Tibial artery (tissue), 4 donors: Measurements from ENCODE around the gene COL24A1.

Experiments
- DNase-seq, 2 donors: peaks; one replicate each; pipeline ENCODE4 v3.0.0-alpha.2; 2019
- H3K27ac ChIP-seq, 2 donors: fragments of 200-600 bp; sonication (generic) in 1 of 2; 1 replicate in 1 of 2; 2 replicates in 1 of 2; pipeline ENCODE4 v1.5.1; 2018 to 2019; ENCODE audit warnings: mild to moderate bottlenecking in 1 of 2
- H3K27me3 ChIP-seq, 2 donors: fragments of 200-600 bp; sonication (generic) in 1 of 2; one replicate each; pipeline versions ENCODE4 v1.5.1 to v1.6.0; 2016 to 2019
- H3K36me3 ChIP-seq, 3 donors: fragments of 200-600 bp; sonication (generic) in 2 of 3; one replicate each; pipeline ENCODE4 v1.5.1; 2016 to 2019; ENCODE audit warnings: mild to moderate bottlenecking in 2 of 3
- H3K4me1 ChIP-seq, 4 donors: fragments of 200-600 bp; sonication (generic) in 2 of 4; 1 replicate in 3 of 4; 2 replicates in 1 of 4; pipeline ENCODE4 v1.5.1; 2016 to 2019
- H3K4me3 ChIP-seq, 2 donors: fragments of 200-600 bp; sonication (generic) in 1 of 2; 1 replicate in 1 of 2; 2 replicates in 1 of 2; pipeline ENCODE4 v1.5.1; 2018 to 2019; ENCODE audit warnings: mild to moderate bottlenecking in 2 of 2
- H3K9me3 ChIP-seq, 3 donors: fragments of 200-600 bp; sonication (generic) in 1 of 3; one replicate each; pipeline ENCODE4 v1.5.1; 2016 to 2019
- CTCF ChIP-seq, 2 experiments: fragments of 200-600 bp in 1 of 2; fragments of 450-650 bp in 1 of 2; IDR thresholded peaks; one replicate each; pipeline ENCODE4 v1.5.1; 2017 to 2019; ENCODE audit warnings: antibody characterized with exemption in 2 of 2, mild to moderate bottlenecking in 1 of 2, moderate library complexity in 1 of 2
- intact Hi-C: fragments of 100-400 bp; cut with DNase I; formaldehyde crosslinking; loops from one replicate; pipeline ENCODE4 v1.15.0; 2023; ENCODE audit warnings: low total_unique reads

COL24A1 gene

DNA sequence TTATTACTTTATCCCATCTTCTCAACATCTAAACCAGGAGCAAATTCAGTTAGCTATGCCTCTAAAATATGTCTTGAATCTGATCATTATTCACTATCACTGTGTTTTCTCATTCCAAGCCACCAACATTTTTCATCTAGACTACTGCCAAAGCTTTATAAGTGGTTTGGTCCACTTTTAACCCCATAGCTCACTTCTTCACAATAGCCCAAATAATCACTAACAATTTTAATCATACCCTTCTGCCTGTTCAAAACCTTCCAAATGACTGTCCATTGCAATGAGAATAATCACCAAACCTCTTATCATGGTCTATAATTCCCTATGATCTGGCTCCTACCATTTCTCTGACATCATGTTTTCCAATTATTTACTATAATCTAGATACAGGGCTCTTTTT is 298.6 kb downstream of the COL24A1 start:
- Histone ChIP-seq H3K4me3 (no peak overlapping the region), H3K27me3 (no peaks in the 10 kb centered on the region), H3K36me3 (no peaks in the 10 kb centered on the region), H3K4me1 (no peaks in the 10 kb centered on the region), H3K9me3 (no peaks in the 10 kb centered on the region), H3K27ac (no peak overlapping the region)
- intact Hi-C loops = no loop called here
- DNase-seq = no peak
- TF ChIP-seq CTCF (IDR thresholded peaks at IDR 0.05) = no peak

- H3K9me3 ChIP-seq = no peaks in the 10 kb centered on the region
- no peak for DNase-seq
- no peaks in the 10 kb centered on the region for H3K36me3 ChIP-seq
- H3K27ac ChIP-seq = no peak overlapping the region
- intact Hi-C loops = no loop called here
- peaks cover 0 to 9% (median 0%) of the 10 kb centered on the region in 4 donors for H3K4me1 ChIP-seq
- H3K4me3 ChIP-seq = no peak overlapping the region
- no peaks in the 10 kb centered on the region for H3K27me3 ChIP-seq
- no peak for TF ChIP-seq CTCF (IDR thresholded peaks at IDR 0.05)
Measured at GRCh38 chr1:85850238-85850637, 306.3 kb downstream of the COL24A1 start.

GRCh38 chr1:85849660-85850059 is 306.9 kb downstream of the COL24A1 start:
- H3K4me1 ChIP-seq = peaks cover 0 to 9% (median 0%) of the 10 kb centered on the region in 4 donors
- no peak for DNase-seq
- H3K27me3 ChIP-seq = no peaks in the 10 kb centered on the region
- TF ChIP-seq CTCF (IDR thresholded peaks at IDR 0.05) = no peak
- H3K9me3 ChIP-seq = no peaks in the 10 kb centered on the region
- no peaks in the 10 kb centered on the region for H3K36me3 ChIP-seq
- intact Hi-C loops = no loop called here
- H3K27ac ChIP-seq = no peak overlapping the region
- H3K4me3 ChIP-seq = no peak overlapping the region

- H3K36me3 ChIP-seq = no peaks in the 10 kb centered on the region
Measured at GRCh38 chr1:85847356-85847755, 309.2 kb downstream of the COL24A1 start.

GRCh38 chr1:85846706-85847105 is 309.9 kb downstream of the COL24A1 start:
- intact Hi-C loops = no loop called here
- TF ChIP-seq CTCF (IDR thresholded peaks at IDR 0.05) = no peak
- Histone ChIP-seq H3K27me3 (no peaks in the 10 kb centered on the region), H3K36me3 (no peaks in the 10 kb centered on the region), H3K4me3 (no peak overlapping the region), H3K9me3 (no peaks in the 10 kb centered on the region), H3K4me1 (peaks cover 0 to 9% (median 0%) of the 10 kb centered on the region in 4 donors), H3K27ac (no peak overlapping the region)
- DNase-seq = no peak

More at GRCh38 chr1:85847356-85847755, 309.2 kb downstream of the COL24A1 start:
- no peak for TF ChIP-seq CTCF (IDR thresholded peaks at IDR 0.05)
- H3K27ac ChIP-seq = no peak overlapping the region
- no peak for DNase-seq
- intact Hi-C loops = no loop called here
- no peaks in the 10 kb centered on the region for H3K27me3 ChIP-seq
- peaks cover 0 to 9% (median 0%) of the 10 kb centered on the region in 4 donors for H3K4me1 ChIP-seq
- no peaks in the 10 kb centered on the region for H3K9me3 ChIP-seq
- no peak overlapping the region for H3K4me3 ChIP-seq

DNA sequence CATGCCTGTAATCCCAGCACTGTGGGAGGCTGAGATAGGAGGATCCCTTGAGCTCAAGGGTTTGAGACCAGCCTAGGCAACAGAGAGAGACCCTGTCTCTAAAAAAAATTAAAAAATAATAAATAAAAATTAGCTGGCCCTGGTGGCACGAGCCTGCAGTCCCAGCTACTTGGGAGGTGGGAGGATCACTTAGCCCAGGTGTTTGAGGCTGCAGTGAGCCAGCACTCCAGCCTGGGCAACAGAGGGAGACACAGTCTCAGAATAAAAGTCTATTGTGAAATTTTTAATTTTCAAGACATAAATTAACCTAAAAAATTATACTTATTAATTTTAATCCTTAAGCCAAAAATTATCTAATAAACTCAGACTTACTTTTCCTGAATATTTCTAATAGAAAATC is 317.1 kb downstream of the COL24A1 start:
- DNase-seq = no peak
- H3K4me1 ChIP-seq = no peaks in the 10 kb centered on the region
- H3K4me3 ChIP-seq = no peak overlapping the region
- no peaks in the 10 kb centered on the region for H3K27me3 ChIP-seq
- H3K9me3 ChIP-seq = no peaks in the 10 kb centered on the region
- intact Hi-C loops = no loop called here
- no peak overlapping the region for H3K27ac ChIP-seq
- H3K36me3 ChIP-seq = no peaks in the 10 kb centered on the region
- TF ChIP-seq CTCF (IDR thresholded peaks at IDR 0.05) = no peak
